Stomach (tissue), 4 donors: Measurements from ENCODE around the gene TBC1D13.

Experiments
- CTCF ChIP-seq, 7 experiments: fragments of 450-650 bp in 4 of 7; fragments of 200-600 bp in 3 of 7; sonication (generic) in 3 of 7; IDR thresholded peaks; one replicate each; pipeline ENCODE4 v1.5.1; 2016 to 2019; ENCODE audit warnings: antibody characterized with exemption in 7 of 7, control low read depth in 2 of 7, mild to moderate bottlenecking in 1 of 7
- POLR2A ChIP-seq, 4 donors: fragments of 450-650 bp; IDR thresholded peaks; one replicate each; pipeline ENCODE4 v1.6.1; 2016; ENCODE audit warnings: antibody characterized with exemption in 4 of 4, control low read depth in 2 of 4, mild to moderate bottlenecking in 1 of 4, moderate library complexity in 1 of 4

GRCh38 chr9:128782669-128783068, 4.4 kb upstream of the TBC1D13 start:
- no peak for TF ChIP-seq POLR2A (IDR thresholded peaks at IDR 0.05)
- TF ChIP-seq CTCF (IDR thresholded peaks at IDR 0.05): no peak
